Measurements from ENCODE around the gene MRPS27.

MRPS27 gene

GRCh38 chr5:72225741-72226140, 94.3 kb downstream of the MRPS27 start:
- no peak for FAIRE-seq

GRCh38 chr5:72224946-72225463, 95.0 kb downstream of the MRPS27 start:
- no peak for FAIRE-seq

GRCh38 chr5:72223371-72223770, 96.7 kb downstream of the MRPS27 start:
- no peak for FAIRE-seq

GRCh38 chr5:72222521-72222920, 97.5 kb downstream of the MRPS27 start:
- no peak for FAIRE-seq

DNA sequence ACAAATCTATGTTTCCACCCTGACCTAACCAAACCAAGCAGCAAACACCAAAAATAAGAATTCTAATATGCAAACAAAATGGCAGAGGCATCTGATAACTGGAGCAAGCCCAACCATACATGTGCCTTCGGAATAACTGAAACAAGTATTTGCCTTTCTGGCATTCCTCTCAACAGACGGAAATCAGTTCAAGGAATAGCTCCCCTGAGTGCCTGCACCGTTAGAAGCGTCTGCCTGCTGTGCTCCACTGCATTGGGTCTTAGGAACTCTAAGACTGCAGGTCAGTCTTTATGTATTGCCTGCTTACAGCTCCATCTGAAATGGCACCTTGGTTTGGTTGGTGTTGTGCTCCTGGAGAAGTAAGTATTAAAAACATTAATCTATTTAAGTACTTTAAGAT, 98.5 kb downstream of the MRPS27 start:
- FAIRE-seq: no peak

DNA sequence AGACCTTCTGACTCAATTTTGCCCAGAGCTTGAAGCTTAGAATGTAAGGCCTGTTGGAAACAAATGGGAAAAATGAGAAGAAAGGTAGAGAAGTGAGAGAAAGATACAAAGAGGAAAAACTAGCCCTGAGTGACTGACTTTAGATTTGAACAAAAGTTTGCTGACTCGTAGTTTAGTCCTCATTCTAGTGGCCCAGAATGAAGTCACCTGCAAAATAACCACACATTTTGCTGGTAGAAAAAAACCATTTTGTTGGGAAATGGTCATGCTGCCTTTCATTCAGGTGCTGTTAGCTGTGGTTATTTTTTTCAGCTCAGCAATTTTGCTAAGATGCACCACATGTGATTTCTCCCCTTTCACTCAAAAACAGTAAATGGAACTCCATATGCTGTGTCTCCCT, 98.9 kb downstream of the MRPS27 start:
- FAIRE-seq: no peak

GRCh38 chr5:72216756-72217155, 103.3 kb downstream of the MRPS27 start:
- FAIRE-seq: no peak

DNA sequence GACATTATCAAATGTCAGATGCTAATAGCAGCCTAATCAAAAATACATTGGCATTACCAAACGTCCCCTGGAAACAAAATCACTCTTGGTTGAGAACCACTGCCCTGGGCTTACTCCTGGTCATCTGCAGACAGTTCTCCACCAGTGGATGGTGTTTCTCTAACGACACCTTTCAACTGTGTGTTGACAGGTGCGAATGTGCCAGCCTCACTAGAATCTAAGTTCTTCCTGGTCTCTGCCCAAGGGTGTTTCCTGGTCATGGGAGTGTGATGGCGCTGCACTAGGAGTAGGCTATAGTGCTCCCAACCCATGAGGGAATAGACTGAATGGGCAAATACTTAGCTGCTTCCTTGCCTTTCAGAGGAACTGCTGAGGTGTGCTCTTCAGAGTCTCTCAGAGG, 105.9 kb downstream of the MRPS27 start:
- no peak for FAIRE-seq

DNA sequence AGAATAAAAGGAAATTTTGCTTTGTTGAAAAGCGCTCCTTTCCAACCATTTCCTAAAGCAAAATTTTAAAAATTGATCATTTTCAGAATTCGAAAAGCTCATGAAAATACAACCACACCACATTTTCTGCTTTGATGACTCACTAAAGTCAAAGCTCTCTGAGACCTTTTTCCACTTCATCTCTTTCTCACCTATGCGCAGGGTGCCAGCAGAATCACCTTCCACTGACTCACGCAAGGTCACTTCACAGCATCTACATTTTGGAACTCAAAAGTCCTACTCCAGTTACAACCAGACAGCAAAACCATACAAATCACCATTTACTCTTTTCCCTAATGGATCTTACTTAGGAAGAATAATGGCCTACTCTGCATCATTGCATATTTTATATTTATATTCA, 106.6 kb downstream of the MRPS27 start:
- FAIRE-seq: no peak

GRCh38 chr5:72212171-72212570, 107.9 kb downstream of the MRPS27 start:
- no peak for FAIRE-seq

DNA sequence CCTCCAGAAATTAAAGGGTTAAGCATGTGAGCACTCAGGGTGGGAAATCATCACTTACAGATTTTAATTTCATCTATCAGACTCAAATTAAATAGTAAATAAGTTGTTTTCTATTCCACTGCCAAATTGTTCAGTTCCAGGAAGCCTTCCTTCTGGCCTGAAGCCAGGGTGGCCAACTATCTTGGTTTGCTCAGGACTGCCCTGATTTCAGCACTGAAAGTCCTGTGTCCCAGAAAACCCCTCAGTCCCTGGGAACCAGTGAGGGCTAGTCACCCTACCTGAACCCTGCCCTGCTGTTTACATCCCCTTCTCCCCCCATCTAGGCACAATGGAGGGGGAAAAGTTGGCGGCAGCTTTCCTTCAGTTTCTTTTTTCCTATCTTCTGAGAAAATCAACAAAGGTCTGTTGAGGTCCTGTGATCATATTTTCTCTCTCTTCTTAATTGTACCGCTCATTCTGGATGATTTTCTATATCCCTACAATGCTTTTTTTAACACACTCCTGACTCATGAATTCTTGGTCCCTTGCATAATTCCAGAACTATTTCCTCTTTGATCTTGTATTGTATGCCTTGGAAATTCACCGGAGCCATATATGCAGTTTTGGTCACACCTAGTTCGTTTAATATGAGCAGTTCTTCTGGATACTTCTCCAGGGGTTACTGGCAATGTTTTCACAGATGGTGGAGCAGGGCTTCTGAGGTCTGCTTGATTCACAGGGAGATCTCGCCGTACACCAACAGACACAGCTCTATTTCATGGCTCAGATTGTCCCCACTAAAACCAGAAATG, 109.0 kb downstream of the MRPS27 start:
- no peak for FAIRE-seq

DNA sequence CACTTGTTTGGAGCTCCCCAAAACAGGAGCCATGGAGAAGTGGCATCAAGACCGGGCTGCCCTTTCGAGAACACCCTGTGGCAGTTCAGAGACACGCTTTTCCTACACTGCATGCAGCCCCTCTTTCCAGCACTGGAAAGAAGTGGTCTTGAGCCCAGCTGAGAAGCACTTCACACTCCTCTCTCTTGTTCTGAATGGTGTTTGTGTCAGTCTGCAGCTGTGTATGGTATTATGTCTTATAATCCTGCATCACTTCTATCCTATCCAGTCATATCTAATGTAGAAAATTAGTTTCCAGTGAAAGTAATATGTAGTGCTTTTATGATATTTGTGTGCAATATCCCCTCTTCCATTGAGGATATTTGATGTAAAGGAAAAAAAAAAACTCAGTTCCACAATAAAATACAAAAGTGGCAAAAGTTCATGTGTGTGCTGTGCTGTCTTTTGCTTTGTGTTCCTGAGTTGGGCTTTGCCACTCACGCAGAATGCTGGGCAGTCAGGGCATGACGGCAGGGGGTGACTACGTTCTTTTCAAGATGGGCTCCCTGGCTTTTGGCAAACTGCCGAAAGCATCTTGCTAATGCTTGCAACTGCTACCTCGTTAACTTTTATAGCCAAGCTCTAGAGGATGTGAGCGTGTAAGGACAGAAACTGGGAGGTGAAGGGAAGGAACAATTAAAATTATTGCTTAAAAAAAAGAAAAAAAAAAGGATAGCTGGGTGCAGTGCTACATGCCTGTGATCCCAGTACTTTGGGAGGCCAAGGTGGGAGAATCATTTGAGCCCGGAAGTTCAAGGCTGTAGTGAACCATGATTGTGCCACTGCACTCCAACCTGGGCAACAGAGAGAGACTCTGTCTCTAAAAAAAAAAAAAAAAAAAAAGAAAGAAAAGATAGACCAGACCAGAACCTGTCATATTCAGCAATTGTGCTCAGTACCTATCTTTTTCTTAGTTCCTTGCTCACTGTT, 110.6 kb downstream of the MRPS27 start:
- FAIRE-seq: no peak

GRCh38 chr5:72208324-72208926, 111.6 kb downstream of the MRPS27 start:
- no peak for FAIRE-seq

DNA sequence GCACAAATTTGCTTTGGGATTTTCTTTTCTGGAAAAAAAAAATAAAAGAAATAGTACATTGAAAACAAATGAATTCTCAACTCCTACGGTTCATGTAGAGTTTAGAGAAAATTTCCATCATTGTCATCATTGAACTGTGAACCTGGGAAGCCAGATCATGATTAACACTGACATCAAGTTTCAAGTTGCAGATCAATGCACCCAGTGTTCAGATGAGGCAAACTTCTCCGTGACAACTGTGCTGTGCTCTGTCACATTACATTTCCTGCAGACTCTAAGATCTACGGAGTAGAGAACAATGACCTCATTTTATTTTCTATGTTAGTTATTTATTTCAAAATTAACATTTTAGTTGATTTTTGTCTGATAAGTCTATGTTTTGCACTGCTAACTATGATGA, 113.0 kb downstream of the MRPS27 start:
- FAIRE-seq: no peak

- FAIRE-seq: no peak
Observed at GRCh38 chr5:72206160-72206559, 113.9 kb downstream of the MRPS27 start.

GRCh38 chr5:72205431-72206009, 114.5 kb downstream of the MRPS27 start:
- no peak for FAIRE-seq

- no peak for FAIRE-seq
Observed at GRCh38 chr5:72204946-72205345, 115.1 kb downstream of the MRPS27 start.

- FAIRE-seq: no peak
Observed at GRCh38 chr5:72203251-72203845, 116.7 kb downstream of the MRPS27 start.

GRCh38 chr5:72202331-72202825, 117.7 kb downstream of the MRPS27 start:
- no peak for FAIRE-seq

DNA sequence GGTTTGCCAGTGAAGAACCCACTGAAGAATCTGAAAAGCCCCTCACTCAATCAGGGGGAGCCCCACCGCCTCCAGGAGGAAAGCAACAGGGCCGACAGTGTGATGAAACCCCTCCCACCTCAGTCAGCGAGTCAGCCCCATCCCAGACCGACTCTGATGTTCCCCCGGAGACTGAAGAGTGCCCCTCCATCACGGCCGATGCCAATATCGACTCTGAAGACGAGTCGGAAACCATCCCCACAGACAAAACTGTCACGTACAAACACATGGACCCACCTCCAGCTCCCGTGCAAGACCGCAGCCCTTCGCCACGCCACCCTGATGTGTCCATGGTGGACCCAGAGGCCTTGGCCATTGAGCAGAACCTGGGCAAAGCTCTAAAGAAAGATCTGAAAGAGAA, 120.4 kb downstream of the MRPS27 start:
- FAIRE-seq: no peak

DNA sequence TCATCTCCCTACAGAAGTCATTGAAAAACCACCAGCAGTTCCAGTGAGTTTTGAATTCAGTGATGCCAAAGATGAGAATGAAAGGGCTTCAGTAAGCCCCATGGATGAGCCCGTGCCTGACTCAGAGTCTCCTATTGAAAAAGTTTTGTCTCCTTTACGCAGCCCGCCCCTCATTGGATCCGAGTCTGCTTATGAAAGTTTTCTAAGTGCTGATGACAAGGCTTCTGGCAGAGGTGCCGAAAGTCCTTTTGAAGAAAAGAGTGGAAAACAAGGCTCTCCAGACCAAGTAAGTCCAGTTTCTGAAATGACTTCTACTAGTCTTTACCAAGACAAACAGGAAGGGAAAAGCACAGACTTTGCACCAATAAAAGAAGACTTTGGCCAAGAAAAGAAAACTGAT, 122.6 kb downstream of the MRPS27 start:
- no peak for FAIRE-seq

DNA sequence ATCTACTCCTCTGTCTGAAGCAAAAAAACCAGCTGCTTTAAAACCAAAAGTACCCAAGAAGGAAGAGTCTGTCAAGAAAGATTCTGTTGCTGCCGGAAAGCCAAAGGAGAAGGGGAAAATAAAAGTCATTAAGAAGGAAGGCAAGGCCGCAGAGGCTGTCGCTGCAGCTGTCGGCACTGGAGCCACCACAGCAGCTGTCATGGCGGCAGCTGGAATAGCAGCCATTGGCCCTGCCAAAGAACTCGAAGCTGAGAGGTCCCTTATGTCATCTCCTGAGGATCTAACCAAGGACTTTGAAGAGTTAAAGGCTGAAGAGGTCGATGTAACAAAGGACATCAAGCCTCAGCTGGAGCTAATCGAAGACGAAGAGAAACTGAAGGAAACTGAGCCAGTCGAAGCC, 124.5 kb downstream of the MRPS27 start:
- FAIRE-seq: no peak
